SJCRH30 (cell line): Measurements from ENCODE around the gene WRAP53. TPM values are rescaled to one million over a fixed set of nuclear protein-coding genes. Genes with fewer than 3 reads are reported as not detected.
"Not testable (repeated sequence)": the region's sequence is repeated elsewhere in the genome, so short reads cannot be mapped to it uniquely, and the experiment has no call there.

Experiments used
- DNase-seq, 2 experiments: peaks; one replicate each; pipeline ENCODE4 v3.0.0-alpha.2; 2015 to 2020
- H3K27ac ChIP-seq: fragments of 250-450 bp; sonication (Bioruptor Pico); 2 replicates; pipeline ENCODE4 v1.5.1; 2020; ENCODE audit warnings: mild to moderate bottlenecking, moderate library complexity
- H3K27me3 ChIP-seq: fragments of 250-450 bp; sonication (Bioruptor Pico); 2 replicates; pipeline ENCODE4 v1.5.1; 2020; ENCODE audit warnings: mild to moderate bottlenecking, moderate library complexity
- H3K36me3 ChIP-seq: fragments of 250-450 bp; sonication (Bioruptor Pico); 2 replicates; pipeline ENCODE4 v1.5.1; 2020; ENCODE audit warnings: mild to moderate bottlenecking, moderate library complexity
- H3K4me1 ChIP-seq: fragments of 250-450 bp; sonication (Bioruptor Pico); 2 replicates; pipeline ENCODE4 v1.5.1; 2020; ENCODE audit warnings: mild to moderate bottlenecking, moderate library complexity
- H3K4me3 ChIP-seq: fragments of 250-450 bp; sonication (Bioruptor Pico); 2 replicates; pipeline ENCODE4 v1.5.1; 2020; ENCODE audit warnings: mild to moderate bottlenecking, moderate library complexity
- H3K9me3 ChIP-seq: fragments of 250-450 bp; sonication (Bioruptor Pico); replicated peaks from 2 replicates; pipeline ENCODE4 v1.5.1; 2020; ENCODE audit warnings: mild to moderate bottlenecking, moderate library complexity
- total RNA-seq: library from RNA; depleted of rRNA; stranded (reverse); fragments of >200 nt; shearing (Covaris generic); gene quantifications from 2 replicates; pipeline ENCODE4 v1.2.3, GENCODE V29; 2014; rRNA removed

The WRAP53 gene
- total RNA-seq: 14.9 and 15.6 TPM in 2 replicates

GRCh38 chr17:7687908-7688807, at the start of gene WRAP53:
Gene WRAP53, plus strand, starts transcription at chr17:7688477. Its CDS starts 172 bp downstream, at chr17:7688649.
- no peaks in the 10 kb centered on the region for H3K27me3 ChIP-seq

GRCh38 chr17:7640783-7641182, 47.5 kb upstream of the WRAP53 start:
- H3K9me3 ChIP-seq: no peaks in the 10 kb centered on the region
- H3K27me3 ChIP-seq: no peaks in the 10 kb centered on the region
- DNase-seq: no peak
- no peaks in the 10 kb centered on the region for H3K4me1 ChIP-seq
- H3K27ac ChIP-seq: no peak overlapping the region
- H3K4me3 ChIP-seq: no peak overlapping the region
- H3K36me3 ChIP-seq: no peaks in the 10 kb centered on the region

More at GRCh38 chr17:7687908-7688807, at the start of gene WRAP53:
- H3K27ac ChIP-seq: peak within 1 kb of the TSS; percentile 100
- peak; percentile 94 to 96 for DNase-seq
- peaks cover 5% of the 10 kb centered on the region for H3K36me3 ChIP-seq
- H3K9me3 ChIP-seq: no peaks in the 10 kb centered on the region
- peaks cover 8% of the 10 kb centered on the region; the same call in 1 of the 2 replicates for H3K4me1 ChIP-seq
- peak within 1 kb of the TSS; percentile 94 for H3K4me3 ChIP-seq

GRCh38 chr17:7641635-7642034, 46.6 kb upstream of the WRAP53 start:
- not testable (repeated sequence) for H3K36me3 ChIP-seq, H3K9me3 ChIP-seq, H3K27me3 ChIP-seq, H3K27ac ChIP-seq, H3K4me1 ChIP-seq, DNase-seq, H3K4me3 ChIP-seq

GRCh38 chr17:7644775-7645174, 43.5 kb upstream of the WRAP53 start:
- Histone ChIP-seq H3K27ac (no peak overlapping the region), H3K9me3 (no peaks in the 10 kb centered on the region), H3K4me3 (no peak overlapping the region), H3K27me3 (no peaks in the 10 kb centered on the region), H3K4me1 (no peaks in the 10 kb centered on the region), H3K36me3 (no peaks in the 10 kb centered on the region)
- no peak for DNase-seq

- Histone ChIP-seq H3K27ac (no peak overlapping the region), H3K4me3 (no peak overlapping the region), H3K36me3 (no peaks in the 10 kb centered on the region), H3K9me3 (no peaks in the 10 kb centered on the region), H3K4me1 (no peaks in the 10 kb centered on the region), H3K27me3 (peaks cover 5% of the 10 kb centered on the region; the same call in 1 of the 2 replicates)
- no peak for DNase-seq
These were observed 41.8 kb upstream of the WRAP53 start for GRCh38 chr17:7646457-7646856.

GRCh38 chr17:7647018-7647417, 41.3 kb upstream of the WRAP53 start:
- Histone ChIP-seq H3K4me1 (no peaks in the 10 kb centered on the region), H3K9me3 (no peaks in the 10 kb centered on the region), H3K27ac (no peak overlapping the region), H3K4me3 (no peak overlapping the region), H3K27me3 (peaks cover 7% of the 10 kb centered on the region; the same call in 1 of the 2 replicates), H3K36me3 (no peaks in the 10 kb centered on the region)
- DNase-seq: no peak

GRCh38 chr17:7650509-7651096, 37.7 kb upstream of the WRAP53 start, which contains the start of gene ATP1B2:
Gene ATP1B2, plus strand, starts transcription at chr17:7650926. Its CDS starts 593 bp downstream, at chr17:7651519.
- Histone ChIP-seq H3K9me3 (no peaks in the 10 kb centered on the region), H3K4me1 (no peaks in the 10 kb centered on the region), H3K27me3 (peaks cover 7% of the 10 kb centered on the region; the same call in 1 of the 2 replicates), H3K27ac (no peak within 1 kb of the TSS), H3K4me3 (peak within 1 kb of the TSS; percentile 41), H3K36me3 (no peaks in the 10 kb centered on the region)
- peak; percentile 83 for DNase-seq

GRCh38 chr17:7651097-7651664, 37.1 kb upstream of the WRAP53 start:
- Histone ChIP-seq H3K4me1 (no peaks in the 10 kb centered on the region), H3K36me3 (no peaks in the 10 kb centered on the region), H3K9me3 (no peaks in the 10 kb centered on the region), H3K27ac (no peak overlapping the region), H3K27me3 (peaks cover 7% of the 10 kb centered on the region; the same call in 1 of the 2 replicates), H3K4me3 (peak overlapping the region; percentile 41)
- no peak for DNase-seq

GRCh38 chr17:7651665-7652387, 36.5 kb upstream of the WRAP53 start:
- Histone ChIP-seq H3K27me3 (peaks cover 7% of the 10 kb centered on the region; the same call in 1 of the 2 replicates), H3K4me1 (no peaks in the 10 kb centered on the region), H3K36me3 (no peaks in the 10 kb centered on the region), H3K27ac (no peak overlapping the region), H3K9me3 (no peaks in the 10 kb centered on the region), H3K4me3 (peak overlapping the region; percentile 41; the same call in 1 of the 2 replicates)
- no peak for DNase-seq

- no peak for DNase-seq
- Histone ChIP-seq H3K36me3 (no peaks in the 10 kb centered on the region), H3K27me3 (peaks cover 7% of the 10 kb centered on the region; the same call in 1 of the 2 replicates), H3K9me3 (no peaks in the 10 kb centered on the region), H3K27ac (no peak overlapping the region), H3K4me3 (no peak overlapping the region), H3K4me1 (no peaks in the 10 kb centered on the region)
These were observed 35.6 kb upstream of the WRAP53 start for GRCh38 chr17:7652388-7653356.

- no peak overlapping the region for H3K4me3 ChIP-seq
- H3K36me3 ChIP-seq: no peaks in the 10 kb centered on the region
- peaks cover 7% of the 10 kb centered on the region; the same call in 1 of the 2 replicates for H3K27me3 ChIP-seq
- H3K27ac ChIP-seq: no peak overlapping the region
- H3K4me1 ChIP-seq: no peaks in the 10 kb centered on the region
- DNase-seq: no peak
- H3K9me3 ChIP-seq: no peaks in the 10 kb centered on the region
These were observed 33.3 kb upstream of the WRAP53 start for GRCh38 chr17:7654832-7655540.

- no peak overlapping the region for H3K4me3 ChIP-seq
- H3K27ac ChIP-seq: no peak overlapping the region
- H3K27me3 ChIP-seq: peaks cover 7% of the 10 kb centered on the region; the same call in 1 of the 2 replicates
- no peaks in the 10 kb centered on the region for H3K4me1 ChIP-seq
- no peaks in the 10 kb centered on the region for H3K9me3 ChIP-seq
- DNase-seq: no peak
- H3K36me3 ChIP-seq: no peaks in the 10 kb centered on the region
These were observed 32.8 kb upstream of the WRAP53 start for GRCh38 chr17:7655541-7655840.

GRCh38 chr17:7656958-7657609, 31.2 kb upstream of the WRAP53 start:
- no peaks in the 10 kb centered on the region for H3K36me3 ChIP-seq
- no peak overlapping the region for H3K27ac ChIP-seq
- H3K27me3 ChIP-seq: no peaks in the 10 kb centered on the region; the same call in 1 of the 2 replicates
- no peaks in the 10 kb centered on the region for H3K9me3 ChIP-seq
- H3K4me3 ChIP-seq: no peak overlapping the region
- no peaks in the 10 kb centered on the region for H3K4me1 ChIP-seq
- DNase-seq: no peak
